ENCODE measurements around the gene NTSR1. TPM values are rescaled to one million over a fixed set of nuclear protein-coding genes. Genes with fewer than 3 reads are reported as not detected.

The NTSR1 gene
- total RNA-seq, 2 donors from 2014 or later: 0.74 TPM; not detected in 1

GRCh38 chr20:62668441-62669027 is 40.1 kb upstream of the NTSR1 start:
- Histone ChIP-seq H3K27ac (peak overlapping the region in 1 of 2 donors; percentile 41), H3K4me1 (replicated peaks) (no peaks in the 10 kb centered on the region), H3K36me3 (no peaks in the 10 kb centered on the region), H3K27me3 (replicated peaks; ENCODE audit: insufficient read depth) (peaks cover 7% of the 10 kb centered on the region), H3K4me3 (no peak overlapping the region), H3K9me3 (no peaks in the 10 kb centered on the region)
- TF ChIP-seq POLR2AphosphoS5 (IDR thresholded peaks at IDR 0.05): peak; percentile 36
- TF ChIP-seq, protein P1, sequence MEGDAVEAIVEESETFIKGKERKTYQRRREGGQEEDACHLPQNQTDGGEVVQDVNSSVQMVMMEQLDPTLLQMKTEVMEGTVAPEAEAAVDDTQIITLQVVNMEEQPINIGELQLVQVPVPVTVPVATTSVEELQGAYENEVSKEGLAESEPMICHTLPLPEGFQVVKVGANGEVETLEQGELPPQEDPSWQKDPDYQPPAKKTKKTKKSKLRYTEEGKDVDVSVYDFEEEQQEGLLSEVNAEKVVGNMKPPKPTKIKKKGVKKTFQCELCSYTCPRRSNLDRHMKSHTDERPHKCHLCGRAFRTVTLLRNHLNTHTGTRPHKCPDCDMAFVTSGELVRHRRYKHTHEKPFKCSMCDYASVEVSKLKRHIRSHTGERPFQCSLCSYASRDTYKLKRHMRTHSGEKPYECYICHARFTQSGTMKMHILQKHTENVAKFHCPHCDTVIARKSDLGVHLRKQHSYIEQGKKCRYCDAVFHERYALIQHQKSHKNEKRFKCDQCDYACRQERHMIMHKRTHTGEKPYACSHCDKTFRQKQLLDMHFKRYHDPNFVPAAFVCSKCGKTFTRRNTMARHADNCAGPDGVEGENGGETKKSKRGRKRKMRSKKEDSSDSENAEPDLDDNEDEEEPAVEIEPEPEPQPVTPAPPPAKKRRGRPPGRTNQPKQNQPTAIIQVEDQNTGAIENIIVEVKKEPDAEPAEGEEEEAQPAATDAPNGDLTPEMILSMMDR (IDR thresholded peaks at IDR 0.05): peak; percentile 58 to 94 (median 80)
- TF ChIP-seq POLR2A (IDR thresholded peaks at IDR 0.05): no peak
- 52% methylated on average over 13 of the region's 13 CpGs for WGBS
- peak; percentile 55 for DNase-seq (ENCODE audit: low spot score)
- intact Hi-C loops (cut with DNase I): loop anchor here (2.0 to 5.0 kb wide), 2 partner anchors 124 to 139 kb away; no protein-coding TSS in a partner anchor

- intact Hi-C loops (cut with DNase I): loop anchor here (2.0 to 5.0 kb wide), 2 partner anchors 124 to 138 kb away; no protein-coding TSS in a partner anchor
- no peaks in the 10 kb centered on the region for H3K9me3 ChIP-seq
- 55% methylated on average over 10 of the region's 10 CpGs for WGBS
These were observed 39.4 kb upstream of the NTSR1 start for GRCh38 chr20:62669249-62669648.

GRCh38 chr20:62670156-62670555 is 38.5 kb upstream of the NTSR1 start:
- H3K27ac ChIP-seq: peak overlapping the region in 1 of 2 donors; percentile 41
- no peak for TF ChIP-seq POLR2A (IDR thresholded peaks at IDR 0.05)
- TF ChIP-seq POLR2AphosphoS5 (IDR thresholded peaks at IDR 0.05): no peak
- TF ChIP-seq, protein P1 (IDR thresholded peaks at IDR 0.05): no peak
- DNase-seq (ENCODE audit: low spot score): no peak
- H3K9me3 ChIP-seq: no peaks in the 10 kb centered on the region
- H3K27me3 ChIP-seq (replicated peaks; ENCODE audit: insufficient read depth): peaks cover 7% of the 10 kb centered on the region
- WGBS: 88% methylated on average over 14 of the region's 14 CpGs
- intact Hi-C loops (cut with DNase I): loop anchor here (10.0 kb wide), 1 partner anchor 345 kb away; no protein-coding TSS in a partner anchor
- no peak overlapping the region for H3K4me3 ChIP-seq
- H3K4me1 ChIP-seq (replicated peaks): no peaks in the 10 kb centered on the region
- H3K36me3 ChIP-seq: no peaks in the 10 kb centered on the region

More at GRCh38 chr20:62669249-62669648, 39.4 kb upstream of the NTSR1 start:
- TF ChIP-seq POLR2AphosphoS5 (IDR thresholded peaks at IDR 0.05): no peak
- TF ChIP-seq, protein P1 (IDR thresholded peaks at IDR 0.05): no peak
- no peak for TF ChIP-seq POLR2A (IDR thresholded peaks at IDR 0.05)
- no peaks in the 10 kb centered on the region for H3K36me3 ChIP-seq
- H3K27me3 ChIP-seq (replicated peaks; ENCODE audit: insufficient read depth): peaks cover 7% of the 10 kb centered on the region
- peak overlapping the region in 1 of 2 donors; percentile 41 for H3K27ac ChIP-seq
- no peak overlapping the region for H3K4me3 ChIP-seq
- no peaks in the 10 kb centered on the region for H3K4me1 ChIP-seq (replicated peaks)
- no peak for DNase-seq (ENCODE audit: low spot score)

DNA sequence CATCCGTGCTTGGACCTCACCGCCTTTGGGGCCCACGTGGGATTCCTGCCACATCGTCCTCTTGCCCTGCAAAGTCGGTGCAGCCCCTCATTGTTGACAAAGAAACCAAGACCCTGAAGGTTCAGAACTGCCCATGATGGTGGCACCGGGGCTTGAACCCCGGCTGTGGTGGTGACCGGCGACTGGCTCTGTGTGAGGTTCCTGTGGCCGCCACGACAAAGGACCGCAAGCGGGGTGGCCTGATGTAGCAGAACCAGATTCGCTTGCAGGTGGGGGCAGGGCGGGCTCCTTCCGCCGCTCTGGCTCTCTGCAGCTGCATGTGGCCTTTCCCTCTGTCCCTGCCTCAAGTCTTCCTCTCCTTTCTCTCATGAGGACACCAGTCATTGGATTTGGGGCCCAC is 37.6 kb upstream of the NTSR1 start:
- peaks cover 7% of the 10 kb centered on the region for H3K27me3 ChIP-seq (replicated peaks; ENCODE audit: insufficient read depth)
- intact Hi-C loops (cut with DNase I): loop anchor here (10.0 kb wide), 1 partner anchor 344 kb away; no protein-coding TSS in a partner anchor
- no peaks in the 10 kb centered on the region for H3K4me1 ChIP-seq (replicated peaks)
- H3K4me3 ChIP-seq: no peak overlapping the region
- H3K9me3 ChIP-seq: no peaks in the 10 kb centered on the region
- no peak for TF ChIP-seq POLR2AphosphoS5 (IDR thresholded peaks at IDR 0.05)
- TF ChIP-seq POLR2A (IDR thresholded peaks at IDR 0.05): no peak
- TF ChIP-seq, protein P1 (IDR thresholded peaks at IDR 0.05): no peak
- WGBS: 89% methylated on average over 15 of the region's 17 CpGs
- H3K27ac ChIP-seq: no peak overlapping the region
- no peak for DNase-seq (ENCODE audit: low spot score)
- H3K36me3 ChIP-seq: no peaks in the 10 kb centered on the region

DNA sequence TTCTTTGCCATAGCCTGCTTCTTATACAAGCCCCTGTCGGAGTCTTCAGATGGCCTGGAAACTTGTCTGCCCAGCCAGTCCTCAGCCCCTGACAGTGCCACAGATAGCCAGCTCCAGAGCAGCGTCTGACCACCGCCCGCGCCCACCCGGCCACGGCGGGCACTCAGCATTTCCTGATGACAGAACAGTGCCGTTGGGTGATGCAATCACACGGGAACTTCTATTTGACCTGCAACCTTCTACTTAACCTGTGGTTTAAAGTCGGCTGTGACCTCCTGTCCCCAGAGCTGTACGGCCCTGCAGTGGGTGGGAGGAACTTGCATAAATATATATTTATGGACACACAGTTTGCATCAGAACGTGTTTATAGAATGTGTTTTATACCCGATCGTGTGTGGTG is 36.9 kb upstream of the NTSR1 start:
- 85% methylated on average over 15 of the region's 15 CpGs for WGBS
- intact Hi-C loops (cut with DNase I): loop anchor here (10.0 kb wide), 1 partner anchor 343 kb away; no protein-coding TSS in a partner anchor
- no peaks in the 10 kb centered on the region for H3K36me3 ChIP-seq

More for the DNA sequence above, 36.9 kb upstream of the NTSR1 start:
- H3K9me3 ChIP-seq: no peaks in the 10 kb centered on the region
- H3K27ac ChIP-seq: no peak overlapping the region
- no peak for DNase-seq (ENCODE audit: low spot score)
- H3K27me3 ChIP-seq (replicated peaks; ENCODE audit: insufficient read depth): peaks cover 7% of the 10 kb centered on the region
- no peaks in the 10 kb centered on the region for H3K4me1 ChIP-seq (replicated peaks)
- TF ChIP-seq, protein P1 (IDR thresholded peaks at IDR 0.05): no peak
- TF ChIP-seq POLR2A (IDR thresholded peaks at IDR 0.05): no peak
- TF ChIP-seq POLR2AphosphoS5 (IDR thresholded peaks at IDR 0.05): no peak
- H3K4me3 ChIP-seq: no peak overlapping the region
